HEK293 (cell line): Measurements from ENCODE around the gene SYT5.
A peak's percentile ranks its signal among the peaks of the same experiment; 100 is the strongest.

Experiments used
- CTCF ChIA-PET: fragments of 350-600 bp; formaldehyde crosslinking; extraction: SDS; loops from one replicate; lab custom pipeline; 2021; ENCODE audit warnings: antibody characterized with exemption; lab: Yijun Ruan, JAX
- POLR2A ChIA-PET: fragments of 300-600 bp; formaldehyde crosslinking; extraction: SDS; loops from one replicate; lab custom pipeline; 2020; ENCODE audit warnings: antibody characterized with exemption, inconsistent platforms; lab: Yijun Ruan, JAX
- H3K27ac ChIP-seq: fragments of 200-500 bp; sonication (Bioruptor generic); 2 replicates; pipeline ENCODE4 v1.5.1; 2014; ENCODE audit warnings: low read depth, low read length, control low read depth, inconsistent platforms; ENCODE audit errors: extremely low read depth
- H3K36me3 ChIP-seq, 2 experiments: fragments of 200-500 bp in 1 of 2; sonication (Bioruptor generic) in 1 of 2; 1 replicate in 1 of 2; 2 replicates in 1 of 2; pipeline ENCODE4 v1.5.1; 2014 to 2017; ENCODE audit warnings: inconsistent platforms in 2 of 2, low read length in 2 of 2; ENCODE audit not compliant: control insufficient read depth in 2 of 2, insufficient read depth in 1 of 2
- H3K4me1 ChIP-seq: fragments of 200-500 bp; sonication (Bioruptor generic); 2 replicates; pipeline ENCODE4 v1.5.1; 2014; ENCODE audit warnings: mild to moderate bottlenecking, low read length, inconsistent platforms; ENCODE audit not compliant: control insufficient read depth, insufficient read depth
- H3K4me3 ChIP-seq: 2 replicates; pipeline ENCODE4 v1.5.1; 2011; ENCODE audit warnings: low read depth, mild to moderate bottlenecking, control low read depth, low read length, moderate library complexity
- H3K9me3 ChIP-seq: fragments of 200-500 bp; sonication (Bioruptor generic); 2 replicates; pipeline ENCODE4 v1.5.1; 2014; ENCODE audit warnings: low read depth, low read length, inconsistent platforms; ENCODE audit not compliant: control insufficient read depth, insufficient read depth
- KLF9 ChIP-seq: fragments of 450-650 bp; formaldehyde crosslinking; IDR thresholded peaks from 2 replicates; pipeline ENCODE4 v1.5.1; 2016; ENCODE audit warnings: missing biosample characterization, missing genetic modification characterization, low read depth
- MYNN ChIP-seq: fragments of 450-650 bp; formaldehyde crosslinking; IDR thresholded peaks from 2 replicates; pipeline ENCODE4 v1.5.1; 2016; ENCODE audit warnings: missing biosample characterization, missing genetic modification characterization, borderline replicate concordance
- REPIN1 ChIP-seq: fragments of 450-650 bp; formaldehyde crosslinking; IDR thresholded peaks from 2 replicates; pipeline ENCODE4 v1.5.1; 2017; ENCODE audit warnings: missing biosample characterization, missing genetic modification characterization, low read depth
- ZBTB1 ChIP-seq: fragments of 450-650 bp; formaldehyde crosslinking; IDR thresholded peaks from 2 replicates; pipeline ENCODE4 v1.5.1; 2016; ENCODE audit warnings: missing biosample characterization, missing genetic modification characterization
- ZNF221 ChIP-seq: fragments of 450-650 bp; formaldehyde crosslinking; IDR thresholded peaks from 2 replicates; pipeline ENCODE4 v1.5.1; 2017; ENCODE audit warnings: missing biosample characterization, missing genetic modification characterization, borderline replicate concordance
- ZNF23 ChIP-seq: fragments of 450-650 bp; formaldehyde crosslinking; IDR thresholded peaks from 2 replicates; pipeline ENCODE4 v1.5.1; 2016; ENCODE audit warnings: missing biosample characterization, missing genetic modification characterization, borderline replicate concordance
- ZNF266 ChIP-seq: fragments of 450-650 bp; formaldehyde crosslinking; IDR thresholded peaks from 2 replicates; pipeline ENCODE4 v1.5.1; 2016; ENCODE audit warnings: missing biosample characterization, missing genetic modification characterization, low read depth
- ZNF335 ChIP-seq: fragments of 450-650 bp; formaldehyde crosslinking; conservative IDR thresholded peaks from 2 replicates; pipeline ENCODE4 v1.5.1; 2016; ENCODE audit warnings: missing biosample characterization, missing genetic modification characterization
- ZNF354C ChIP-seq: fragments of 450-650 bp; formaldehyde crosslinking; IDR thresholded peaks from 2 replicates; pipeline ENCODE4 v1.5.1; 2016; ENCODE audit warnings: missing biosample characterization, missing genetic modification characterization, low read depth, borderline replicate concordance
- ZNF366 ChIP-seq: fragments of 450-650 bp; formaldehyde crosslinking; conservative IDR thresholded peaks from 2 replicates; pipeline ENCODE4 v1.5.1; 2016; ENCODE audit warnings: missing biosample characterization, missing genetic modification characterization
- ZNF394 ChIP-seq: fragments of 450-650 bp; formaldehyde crosslinking; IDR thresholded peaks from 2 replicates; pipeline ENCODE4 v1.5.1; 2016; ENCODE audit warnings: missing biosample characterization, missing genetic modification characterization, mild to moderate bottlenecking, moderate library complexity, borderline replicate concordance
- ZNF514 ChIP-seq: fragments of 450-650 bp; formaldehyde crosslinking; IDR thresholded peaks from 2 replicates; pipeline ENCODE4 v1.5.1; 2016; ENCODE audit warnings: missing biosample characterization, missing genetic modification characterization
- ZNF624 ChIP-seq: fragments of 450-650 bp; formaldehyde crosslinking; IDR thresholded peaks from 2 replicates; pipeline ENCODE4 v1.5.1; 2017; ENCODE audit warnings: missing biosample characterization, missing genetic modification characterization
- ZNF664 ChIP-seq: fragments of 450-650 bp; formaldehyde crosslinking; IDR thresholded peaks from 2 replicates; pipeline ENCODE4 v1.5.1; 2016; ENCODE audit warnings: missing biosample characterization, missing genetic modification characterization
- ZNF747 ChIP-seq: fragments of 450-650 bp; formaldehyde crosslinking; IDR thresholded peaks from 2 replicates; pipeline ENCODE4 v1.5.1; 2016; ENCODE audit warnings: missing biosample characterization, missing genetic modification characterization
- ZNF76 ChIP-seq: fragments of 450-650 bp; formaldehyde crosslinking; IDR thresholded peaks from 2 replicates; pipeline ENCODE4; 2016; ENCODE audit warnings: low read depth, missing biosample characterization, missing genetic modification characterization, borderline replicate concordance
- ZSCAN30 ChIP-seq: fragments of 450-650 bp; IDR thresholded peaks from 2 replicates; pipeline ENCODE4 v1.5.1; 2018; ENCODE audit warnings: missing biosample characterization, mild to moderate bottlenecking, missing genetic modification characterization, moderate library complexity
- TF ChIP-seq, protein P1 (sequence below): fragments of 450-650 bp; formaldehyde crosslinking; conservative IDR thresholded peaks from 2 replicates; pipeline ENCODE4 v1.5.1; 2016; ENCODE audit warnings: low read depth, missing biosample characterization, missing genetic modification characterization
- TF ChIP-seq, protein P2 (sequence below): fragments of 450-650 bp; IDR thresholded peaks from 2 replicates; pipeline ENCODE4 v1.5.1; 2018; ENCODE audit warnings: missing biosample characterization, mild to moderate bottlenecking, missing genetic modification characterization
- TF ChIP-seq, protein P3 (sequence below): fragments of 450-650 bp; formaldehyde crosslinking; IDR thresholded peaks from 2 replicates; pipeline ENCODE4 v1.5.1; 2016; ENCODE audit warnings: missing biosample characterization, missing genetic modification characterization
- TF ChIP-seq, protein P4 (sequence below): fragments of 450-650 bp; formaldehyde crosslinking; IDR thresholded peaks from 2 replicates; pipeline ENCODE4 v1.5.1; 2016; ENCODE audit warnings: missing biosample characterization, missing genetic modification characterization, borderline replicate concordance
- TF ChIP-seq, protein P5 (sequence below): fragments of 450-650 bp; formaldehyde crosslinking; IDR thresholded peaks from 2 replicates; pipeline ENCODE4 v1.5.1; 2016; ENCODE audit warnings: missing biosample characterization, missing genetic modification characterization

Gene SYT5

DNA sequence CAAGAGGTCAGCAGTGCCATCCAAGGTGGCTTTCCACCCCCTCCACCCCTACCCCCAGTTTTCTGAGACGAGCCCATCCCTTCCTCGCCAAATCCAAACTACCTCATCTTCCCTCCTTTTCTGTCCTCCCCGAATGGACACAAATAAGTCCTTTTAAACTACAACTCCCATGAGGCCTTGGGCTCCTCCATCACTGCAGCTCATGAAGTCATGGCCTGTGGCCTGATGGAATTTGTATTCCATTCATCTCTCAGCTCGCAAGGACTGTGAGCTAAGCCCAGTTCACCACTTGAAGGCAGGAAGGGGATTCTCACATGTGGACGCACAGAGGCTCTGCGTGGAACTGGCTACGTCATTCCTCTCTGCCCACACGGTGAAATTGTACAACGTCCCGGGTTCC is 16.7 kb upstream of the SYT5 start:
- TF ChIP-seq ZNF76 (tag by site-specific recombination) (peak; percentile 50; the same call in 1 of the 2 replicates), ZNF354C (no peak), ZNF266 (tag by site-specific recombination) (no peak)
- TF ChIP-seq, protein P1, sequence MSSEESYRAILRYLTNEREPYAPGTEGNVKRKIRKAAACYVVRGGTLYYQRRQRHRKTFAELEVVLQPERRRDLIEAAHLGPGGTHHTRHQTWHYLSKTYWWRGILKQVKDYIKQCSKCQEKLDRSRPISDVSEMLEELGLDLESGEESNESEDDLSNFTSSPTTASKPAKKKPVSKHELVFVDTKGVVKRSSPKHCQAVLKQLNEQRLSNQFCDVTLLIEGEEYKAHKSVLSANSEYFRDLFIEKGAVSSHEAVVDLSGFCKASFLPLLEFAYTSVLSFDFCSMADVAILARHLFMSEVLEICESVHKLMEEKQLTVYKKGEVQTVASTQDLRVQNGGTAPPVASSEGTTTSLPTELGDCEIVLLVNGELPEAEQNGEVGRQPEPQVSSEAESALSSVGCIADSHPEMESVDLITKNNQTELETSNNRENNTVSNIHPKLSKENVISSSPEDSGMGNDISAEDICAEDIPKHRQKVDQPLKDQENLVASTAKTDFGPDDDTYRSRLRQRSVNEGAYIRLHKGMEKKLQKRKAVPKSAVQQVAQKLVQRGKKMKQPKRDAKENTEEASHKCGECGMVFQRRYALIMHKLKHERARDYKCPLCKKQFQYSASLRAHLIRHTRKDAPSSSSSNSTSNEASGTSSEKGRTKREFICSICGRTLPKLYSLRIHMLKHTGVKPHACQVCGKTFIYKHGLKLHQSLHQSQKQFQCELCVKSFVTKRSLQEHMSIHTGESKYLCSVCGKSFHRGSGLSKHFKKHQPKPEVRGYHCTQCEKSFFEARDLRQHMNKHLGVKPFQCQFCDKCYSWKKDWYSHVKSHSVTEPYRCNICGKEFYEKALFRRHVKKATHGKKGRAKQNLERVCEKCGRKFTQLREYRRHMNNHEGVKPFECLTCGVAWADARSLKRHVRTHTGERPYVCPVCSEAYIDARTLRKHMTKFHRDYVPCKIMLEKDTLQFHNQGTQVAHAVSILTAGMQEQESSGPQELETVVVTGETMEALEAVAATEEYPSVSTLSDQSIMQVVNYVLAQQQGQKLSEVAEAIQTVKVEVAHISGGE (tag by site-specific recombination) = no peak
- TF ChIP-seq, protein P2, sequence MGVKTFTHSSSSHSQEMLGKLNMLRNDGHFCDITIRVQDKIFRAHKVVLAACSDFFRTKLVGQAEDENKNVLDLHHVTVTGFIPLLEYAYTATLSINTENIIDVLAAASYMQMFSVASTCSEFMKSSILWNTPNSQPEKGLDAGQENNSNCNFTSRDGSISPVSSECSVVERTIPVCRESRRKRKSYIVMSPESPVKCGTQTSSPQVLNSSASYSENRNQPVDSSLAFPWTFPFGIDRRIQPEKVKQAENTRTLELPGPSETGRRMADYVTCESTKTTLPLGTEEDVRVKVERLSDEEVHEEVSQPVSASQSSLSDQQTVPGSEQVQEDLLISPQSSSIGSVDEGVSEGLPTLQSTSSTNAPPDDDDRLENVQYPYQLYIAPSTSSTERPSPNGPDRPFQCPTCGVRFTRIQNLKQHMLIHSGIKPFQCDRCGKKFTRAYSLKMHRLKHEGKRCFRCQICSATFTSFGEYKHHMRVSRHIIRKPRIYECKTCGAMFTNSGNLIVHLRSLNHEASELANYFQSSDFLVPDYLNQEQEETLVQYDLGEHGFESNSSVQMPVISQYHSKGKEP (tag by site-specific recombination) = no peak
- Histone ChIP-seq H3K36me3 (no peaks in the 10 kb centered on the region), H3K27ac (no peak overlapping the region), H3K4me3 (no peak overlapping the region), H3K9me3 (no peaks in the 10 kb centered on the region), H3K4me1 (no peaks in the 10 kb centered on the region)
- ChIA-PET CTCF (no interaction called here), POLR2A (interaction anchor here (0.7 kb wide), 1 partner anchor 59 kb away, joined by 3 read pairs; no protein-coding TSS in a partner anchor)

DNA sequence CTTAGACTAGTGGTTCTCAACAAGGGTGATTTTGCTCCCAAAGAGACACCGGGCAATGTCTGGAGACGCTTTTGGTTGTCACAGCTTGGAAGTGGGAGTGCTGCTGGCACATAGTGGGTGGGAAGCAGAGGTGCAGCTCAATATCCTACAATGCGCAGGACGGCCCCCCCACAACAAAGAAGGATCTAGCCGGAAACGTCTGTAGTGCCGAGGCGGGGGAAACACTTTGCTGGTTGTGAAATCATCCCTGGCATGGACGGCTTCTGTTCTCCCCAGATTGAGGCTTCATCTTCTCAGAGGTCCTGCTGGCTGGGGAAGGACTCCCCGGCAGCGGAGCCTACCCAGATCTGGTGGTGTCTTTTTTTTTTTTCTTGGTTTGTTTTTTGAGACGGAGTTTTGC is 13.4 kb upstream of the SYT5 start:
- TF ChIP-seq ZNF366 (tag by site-specific recombination) (no peak), ZNF394 (tag by site-specific recombination) (no peak), ZNF664 (tag by site-specific recombination) (no peak), KLF9 (tag by site-specific recombination) (no peak), ZNF624 (tag by site-specific recombination) (no peak), ZNF514 (tag by site-specific recombination) (no peak), MYNN (tag by site-specific recombination) (no peak), ZNF221 (tag by site-specific recombination) (no peak), ZSCAN30 (no peak), ZNF747 (tag by site-specific recombination) (no peak), ZNF23 (tag by site-specific recombination) (no peak), REPIN1 (tag by site-specific recombination) (no peak), ZBTB1 (tag by site-specific recombination) (no peak), ZNF335 (tag by site-specific recombination) (no peak)
- TF ChIP-seq, protein P3, sequence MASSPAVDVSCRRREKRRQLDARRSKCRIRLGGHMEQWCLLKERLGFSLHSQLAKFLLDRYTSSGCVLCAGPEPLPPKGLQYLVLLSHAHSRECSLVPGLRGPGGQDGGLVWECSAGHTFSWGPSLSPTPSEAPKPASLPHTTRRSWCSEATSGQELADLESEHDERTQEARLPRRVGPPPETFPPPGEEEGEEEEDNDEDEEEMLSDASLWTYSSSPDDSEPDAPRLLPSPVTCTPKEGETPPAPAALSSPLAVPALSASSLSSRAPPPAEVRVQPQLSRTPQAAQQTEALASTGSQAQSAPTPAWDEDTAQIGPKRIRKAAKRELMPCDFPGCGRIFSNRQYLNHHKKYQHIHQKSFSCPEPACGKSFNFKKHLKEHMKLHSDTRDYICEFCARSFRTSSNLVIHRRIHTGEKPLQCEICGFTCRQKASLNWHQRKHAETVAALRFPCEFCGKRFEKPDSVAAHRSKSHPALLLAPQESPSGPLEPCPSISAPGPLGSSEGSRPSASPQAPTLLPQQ (tag by site-specific recombination) = no peak
- TF ChIP-seq, protein P4, sequence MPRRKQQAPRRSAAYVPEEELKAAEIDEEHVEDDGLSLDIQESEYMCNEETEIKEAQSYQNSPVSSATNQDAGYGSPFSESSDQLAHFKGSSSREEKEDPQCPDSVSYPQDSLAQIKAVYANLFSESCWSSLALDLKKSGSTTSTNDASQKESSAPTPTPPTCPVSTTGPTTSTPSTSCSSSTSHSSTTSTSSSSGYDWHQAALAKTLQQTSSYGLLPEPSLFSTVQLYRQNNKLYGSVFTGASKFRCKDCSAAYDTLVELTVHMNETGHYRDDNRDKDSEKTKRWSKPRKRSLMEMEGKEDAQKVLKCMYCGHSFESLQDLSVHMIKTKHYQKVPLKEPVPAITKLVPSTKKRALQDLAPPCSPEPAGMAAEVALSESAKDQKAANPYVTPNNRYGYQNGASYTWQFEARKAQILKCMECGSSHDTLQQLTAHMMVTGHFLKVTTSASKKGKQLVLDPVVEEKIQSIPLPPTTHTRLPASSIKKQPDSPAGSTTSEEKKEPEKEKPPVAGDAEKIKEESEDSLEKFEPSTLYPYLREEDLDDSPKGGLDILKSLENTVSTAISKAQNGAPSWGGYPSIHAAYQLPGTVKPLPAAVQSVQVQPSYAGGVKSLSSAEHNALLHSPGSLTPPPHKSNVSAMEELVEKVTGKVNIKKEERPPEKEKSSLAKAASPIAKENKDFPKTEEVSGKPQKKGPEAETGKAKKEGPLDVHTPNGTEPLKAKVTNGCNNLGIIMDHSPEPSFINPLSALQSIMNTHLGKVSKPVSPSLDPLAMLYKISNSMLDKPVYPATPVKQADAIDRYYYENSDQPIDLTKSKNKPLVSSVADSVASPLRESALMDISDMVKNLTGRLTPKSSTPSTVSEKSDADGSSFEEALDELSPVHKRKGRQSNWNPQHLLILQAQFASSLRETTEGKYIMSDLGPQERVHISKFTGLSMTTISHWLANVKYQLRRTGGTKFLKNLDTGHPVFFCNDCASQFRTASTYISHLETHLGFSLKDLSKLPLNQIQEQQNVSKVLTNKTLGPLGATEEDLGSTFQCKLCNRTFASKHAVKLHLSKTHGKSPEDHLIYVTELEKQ = no peak
- TF ChIP-seq, protein P5, sequence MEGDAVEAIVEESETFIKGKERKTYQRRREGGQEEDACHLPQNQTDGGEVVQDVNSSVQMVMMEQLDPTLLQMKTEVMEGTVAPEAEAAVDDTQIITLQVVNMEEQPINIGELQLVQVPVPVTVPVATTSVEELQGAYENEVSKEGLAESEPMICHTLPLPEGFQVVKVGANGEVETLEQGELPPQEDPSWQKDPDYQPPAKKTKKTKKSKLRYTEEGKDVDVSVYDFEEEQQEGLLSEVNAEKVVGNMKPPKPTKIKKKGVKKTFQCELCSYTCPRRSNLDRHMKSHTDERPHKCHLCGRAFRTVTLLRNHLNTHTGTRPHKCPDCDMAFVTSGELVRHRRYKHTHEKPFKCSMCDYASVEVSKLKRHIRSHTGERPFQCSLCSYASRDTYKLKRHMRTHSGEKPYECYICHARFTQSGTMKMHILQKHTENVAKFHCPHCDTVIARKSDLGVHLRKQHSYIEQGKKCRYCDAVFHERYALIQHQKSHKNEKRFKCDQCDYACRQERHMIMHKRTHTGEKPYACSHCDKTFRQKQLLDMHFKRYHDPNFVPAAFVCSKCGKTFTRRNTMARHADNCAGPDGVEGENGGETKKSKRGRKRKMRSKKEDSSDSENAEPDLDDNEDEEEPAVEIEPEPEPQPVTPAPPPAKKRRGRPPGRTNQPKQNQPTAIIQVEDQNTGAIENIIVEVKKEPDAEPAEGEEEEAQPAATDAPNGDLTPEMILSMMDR (tag by site-specific recombination) = no peak
- TF ChIP-seq, all 188 proteins: peak for 0
- no peaks in the 10 kb centered on the region for H3K4me1 ChIP-seq
- H3K4me3 ChIP-seq = no peak overlapping the region
- H3K9me3 ChIP-seq = no peaks in the 10 kb centered on the region
- POLR2A ChIA-PET = interaction anchor here (0.7 kb wide), 1 partner anchor 39 kb away, joined by 4 read pairs; no protein-coding TSS in a partner anchor
- CTCF ChIA-PET = interaction anchor here (0.8 to 0.9 kb wide), 2 partner anchors 11 to 99 kb away, joined by 3 to 7 read pairs; no protein-coding TSS in a partner anchor
- no peak overlapping the region for H3K27ac ChIP-seq
- H3K36me3 ChIP-seq = no peaks in the 10 kb centered on the region
